ENCODE data around the gene PSORS1C2.
A peak's percentile ranks its signal among the peaks of the same experiment; 100 is the strongest.
"Not testable (repeated sequence)": the region's sequence is repeated elsewhere in the genome, so short reads cannot be mapped to it uniquely, and the experiment has no call there.

PSORS1C2 gene

DNA sequence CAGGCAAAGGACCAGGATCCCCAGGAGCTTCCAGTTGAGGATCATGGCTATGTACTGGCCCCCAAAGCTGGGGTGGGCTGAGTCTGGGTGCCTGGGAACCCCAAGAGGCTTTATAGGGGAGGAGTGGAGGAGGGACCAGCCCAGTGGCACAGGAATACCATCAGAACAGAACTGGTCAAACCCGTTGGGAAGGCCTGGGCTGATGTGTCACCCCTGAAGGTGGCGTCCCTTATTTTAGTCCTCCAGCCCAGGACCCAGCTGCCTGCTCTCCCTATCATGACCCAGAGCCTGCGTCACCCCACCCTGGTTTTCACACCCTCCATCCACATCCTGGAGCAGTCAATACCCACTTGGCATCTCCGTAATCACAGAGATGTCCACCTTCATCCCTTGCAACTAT, at the start of gene PSORS1C2:
Gene PSORS1C2 (minus strand): TSS at position 85 of the 400 bp plus-strand sequence. CDS start 40 bp downstream, at position 45.
- no peak for DNase-seq

DNA sequence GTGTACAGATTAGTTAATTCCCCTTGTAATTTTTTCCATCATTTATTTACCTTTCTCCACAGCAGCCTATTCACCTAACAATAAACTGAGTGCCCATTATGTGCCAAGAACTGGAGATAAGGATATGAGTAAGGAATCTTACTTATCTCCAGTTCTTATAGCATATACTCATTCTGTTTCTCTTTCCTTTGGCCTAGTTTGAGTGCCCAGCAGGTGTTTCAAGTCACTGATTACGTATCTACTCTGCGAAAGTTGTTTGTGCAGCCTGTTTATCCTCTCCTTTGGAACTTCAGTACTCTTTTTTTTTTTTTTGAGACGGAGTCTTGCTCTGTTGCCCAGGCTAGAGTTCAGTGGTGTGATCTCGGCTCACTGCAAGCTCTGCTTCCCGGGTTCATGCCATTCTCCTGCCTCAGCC, 48.9 kb upstream of the PSORS1C2 start:
- no peak for DNase-seq

DNA sequence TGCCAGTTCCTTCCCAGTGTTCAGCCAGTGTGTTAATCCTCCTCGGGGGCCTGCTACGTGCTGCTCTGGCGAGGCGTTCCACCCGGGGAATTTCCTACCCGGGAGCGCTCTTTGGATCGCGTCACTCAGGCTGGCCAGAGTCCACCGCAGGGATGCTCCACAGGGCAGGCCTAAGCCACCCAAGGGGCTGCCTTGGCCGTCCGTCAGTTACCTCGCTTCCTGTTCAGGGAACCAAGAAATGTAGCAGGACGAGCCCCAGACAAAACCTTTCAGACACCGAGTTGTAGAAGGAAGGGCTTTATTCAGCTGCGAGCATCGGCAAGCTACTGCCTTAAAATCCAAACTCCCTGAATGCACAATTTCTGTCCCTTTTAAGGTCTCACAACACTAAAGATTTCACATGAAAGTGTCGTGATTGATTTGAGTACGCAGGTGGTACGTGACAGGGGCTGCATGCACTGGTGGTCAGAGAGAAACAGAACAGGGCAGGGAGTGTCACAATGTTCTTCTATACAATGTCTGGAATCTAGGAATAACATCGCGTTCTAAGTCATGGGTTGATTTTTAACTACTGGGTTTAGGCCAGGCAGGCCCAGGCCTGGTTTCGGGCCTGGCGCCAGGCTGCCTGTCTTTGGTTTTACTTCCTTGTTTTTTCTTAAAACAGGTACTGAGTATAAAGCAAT, 47.3 kb upstream of the PSORS1C2 start:
- DNase-seq = no peak

DNA sequence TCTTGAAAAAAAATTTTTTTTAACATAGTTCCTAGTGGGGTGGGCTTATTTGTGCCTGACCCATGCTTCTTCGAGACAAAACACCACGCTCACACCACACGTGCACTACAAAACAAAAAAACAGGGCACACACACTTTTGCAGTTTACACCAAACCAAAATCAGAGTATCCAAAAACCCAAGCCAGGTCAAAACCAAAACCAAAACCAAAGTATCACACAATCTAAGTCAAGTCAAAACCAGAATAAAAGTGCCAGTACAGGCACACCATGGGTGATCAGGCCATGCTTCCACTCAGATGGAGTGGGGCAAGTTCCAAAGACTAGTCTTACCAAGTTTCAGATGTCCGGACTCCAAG, 46.8 kb upstream of the PSORS1C2 start:
- DNase-seq = not testable (repeated sequence)

- DNase-seq = not testable (repeated sequence)
Observed at GRCh38 chr6:31183859-31184258, 45.0 kb upstream of the PSORS1C2 start.

- not testable (repeated sequence) for DNase-seq
Observed at GRCh38 chr6:31183287-31183686, 44.4 kb upstream of the PSORS1C2 start.

DNA sequence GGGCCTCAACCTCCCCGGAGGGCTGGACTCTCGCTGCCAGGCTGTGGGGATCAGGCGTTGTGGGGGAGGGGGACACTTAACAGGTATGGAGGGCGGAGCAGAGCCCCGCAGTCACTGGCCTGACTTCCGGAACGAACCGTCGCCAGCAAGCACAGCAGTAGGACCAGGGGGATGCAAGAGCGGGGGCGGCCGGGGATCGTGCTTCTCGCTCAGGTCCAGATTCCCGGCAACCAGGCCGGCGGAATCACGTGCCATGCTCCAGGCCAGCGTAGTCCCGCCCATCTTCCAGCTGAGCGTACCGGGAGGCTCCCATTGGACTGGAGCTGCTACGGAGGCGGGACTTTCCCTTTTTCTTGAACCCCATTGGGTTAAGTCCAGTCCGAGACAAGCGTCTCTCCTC, 41.6 kb upstream of the PSORS1C2 start:
- DNase-seq = peak; percentile 28

DNA sequence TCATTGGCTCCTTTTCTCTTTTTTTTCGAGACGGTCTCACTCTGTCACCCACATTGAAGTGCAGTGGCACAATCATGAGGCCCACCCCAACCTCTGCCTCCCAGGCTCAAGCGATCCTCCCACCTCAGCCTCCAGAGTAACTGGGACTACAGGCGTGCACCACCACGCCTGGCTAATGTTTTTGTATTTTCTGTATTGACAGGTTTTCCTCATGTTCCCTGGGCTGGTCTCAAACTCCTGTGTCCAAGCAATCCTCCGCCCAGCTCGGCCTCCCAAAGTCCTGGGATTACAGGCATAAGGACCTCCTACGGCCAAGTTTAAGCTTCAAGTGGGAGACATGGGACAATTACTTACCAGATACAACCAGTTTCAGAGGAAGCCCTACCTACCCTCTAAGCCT, 41.0 kb upstream of the PSORS1C2 start:
- DNase-seq = no peak

DNA sequence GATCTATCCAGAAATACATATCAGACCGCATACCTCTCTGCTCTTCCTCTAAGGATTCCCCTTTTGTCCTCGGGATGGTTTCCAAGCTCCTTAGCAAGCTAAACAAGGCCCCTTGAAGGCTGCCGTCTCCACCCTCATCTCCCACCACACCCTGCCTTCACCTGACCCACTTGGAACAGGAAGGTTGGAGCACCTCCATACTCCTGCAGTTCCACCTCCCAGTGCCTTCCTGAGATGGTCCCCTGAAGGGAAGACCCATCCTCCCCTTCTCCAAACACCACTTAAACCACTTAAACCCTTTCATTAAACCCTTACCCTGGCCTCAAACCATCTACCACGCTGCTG, 40.1 kb upstream of the PSORS1C2 start:
- DNase-seq = no peak

DNA sequence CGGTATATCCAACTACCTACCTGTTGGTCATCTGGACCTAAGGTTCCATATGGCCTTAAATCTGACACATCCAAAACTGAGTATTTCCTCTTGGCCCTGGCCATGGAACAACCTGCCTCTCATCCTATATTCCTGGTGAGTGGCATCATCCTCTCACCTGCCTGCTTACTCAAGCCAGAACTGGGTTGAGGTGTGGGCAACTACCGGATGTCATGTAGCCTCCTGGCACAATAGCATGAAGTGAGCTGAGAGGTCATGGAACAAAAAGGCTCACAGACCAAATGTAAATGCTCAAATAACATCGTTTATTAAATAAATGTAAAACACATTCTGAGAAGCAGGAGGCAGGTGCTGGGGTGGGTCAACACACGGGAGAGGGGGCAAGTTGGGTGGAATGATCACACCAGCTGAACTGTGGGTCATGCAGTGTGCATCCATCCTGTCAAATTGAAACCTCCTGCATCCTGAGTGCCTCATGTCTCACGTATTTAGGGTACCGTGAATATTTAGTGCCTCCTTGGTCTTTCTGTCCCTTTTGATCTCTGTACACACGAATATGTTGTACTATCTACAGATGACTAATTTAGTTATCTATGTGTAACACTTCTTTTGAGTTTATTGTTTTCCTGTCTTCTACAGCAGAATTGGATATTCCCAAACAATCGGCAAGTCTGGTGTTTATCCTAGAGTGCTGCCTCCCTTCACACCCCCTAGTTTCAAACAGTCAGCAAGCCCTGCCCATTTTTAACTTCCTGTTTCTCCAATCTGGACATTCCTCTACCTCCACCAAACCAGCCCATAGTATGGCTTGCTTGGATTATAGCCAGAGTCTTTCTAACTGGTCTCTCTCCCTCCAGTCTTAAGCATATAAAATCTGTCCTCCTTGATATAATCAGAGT, 39.5 kb upstream of the PSORS1C2 start:
- peak; percentile 2 for DNase-seq

GRCh38 chr6:31175971-31176370, 37.1 kb upstream of the PSORS1C2 start:
- DNase-seq = peak; percentile 59

- DNase-seq = no peak
Observed at GRCh38 chr6:31174378-31174777, 35.5 kb upstream of the PSORS1C2 start.

DNA sequence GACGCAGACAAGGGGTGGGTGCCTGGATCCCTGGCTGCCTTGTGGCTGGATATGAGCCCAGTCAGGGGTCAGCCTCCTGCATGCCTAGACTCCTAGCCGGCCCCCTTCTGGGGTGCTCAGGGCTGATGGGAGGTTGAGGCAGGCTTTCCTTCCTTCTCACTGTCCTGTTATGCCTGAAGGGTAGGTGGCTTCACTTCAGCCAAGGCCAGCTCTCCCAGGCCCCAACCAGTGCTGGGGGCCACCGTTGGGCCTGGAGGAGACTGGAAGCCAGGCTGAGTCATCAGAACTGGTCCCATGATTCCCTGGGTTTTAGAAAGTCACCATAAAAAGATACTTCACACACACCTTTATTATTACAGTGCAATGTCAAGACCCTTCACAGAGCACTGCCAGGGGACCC, 34.5 kb upstream of the PSORS1C2 start:
- DNase-seq = no peak

GRCh38 chr6:31172973-31173384, 34.1 kb upstream of the PSORS1C2 start:
- DNase-seq = no peak

- peak; percentile 7 for DNase-seq
Observed at GRCh38 chr6:31171931-31172905, 33.4 kb upstream of the PSORS1C2 start.

DNA sequence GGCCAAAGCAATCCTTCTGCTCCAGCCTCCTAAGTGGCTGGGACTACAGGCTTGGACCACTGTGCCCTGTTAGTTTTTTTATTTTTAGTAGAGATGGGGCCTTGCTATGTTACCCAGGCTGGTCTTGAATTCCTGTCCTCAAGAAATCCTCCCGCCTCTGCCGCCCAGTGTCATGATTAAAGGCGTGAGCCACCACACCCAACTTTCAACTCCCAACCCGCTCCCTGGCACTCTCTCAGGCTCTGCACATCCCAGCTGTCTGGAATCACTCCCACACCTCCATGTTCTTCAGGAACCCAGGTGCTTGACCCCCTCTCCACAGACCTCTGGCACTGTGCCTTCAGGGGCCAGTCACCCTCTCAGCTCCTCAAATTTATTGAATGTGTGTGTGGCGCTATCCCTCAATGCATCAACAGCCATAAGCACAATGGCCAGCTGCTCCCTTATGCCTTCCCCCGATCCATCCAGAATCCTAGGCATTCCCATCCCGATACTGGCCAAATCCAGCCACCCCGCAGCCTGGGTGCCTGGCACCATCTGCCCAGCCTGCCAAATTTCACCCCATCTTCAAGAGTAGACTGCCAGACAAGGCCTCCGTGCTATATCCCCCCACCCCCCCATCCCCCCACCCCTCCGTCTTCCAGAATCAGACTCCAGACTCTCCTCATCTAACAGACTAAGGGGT, 32.3 kb upstream of the PSORS1C2 start:
- DNase-seq = peak; percentile 4

- peak; percentile 3 for DNase-seq
Observed at GRCh38 chr6:31170600-31170881, 31.7 kb upstream of the PSORS1C2 start, which contains the start of gene POU5F1. POU5F1 (minus strand) TSS chr6:31170682; CDS start chr6:31170620, 62 bp downstream.

DNA sequence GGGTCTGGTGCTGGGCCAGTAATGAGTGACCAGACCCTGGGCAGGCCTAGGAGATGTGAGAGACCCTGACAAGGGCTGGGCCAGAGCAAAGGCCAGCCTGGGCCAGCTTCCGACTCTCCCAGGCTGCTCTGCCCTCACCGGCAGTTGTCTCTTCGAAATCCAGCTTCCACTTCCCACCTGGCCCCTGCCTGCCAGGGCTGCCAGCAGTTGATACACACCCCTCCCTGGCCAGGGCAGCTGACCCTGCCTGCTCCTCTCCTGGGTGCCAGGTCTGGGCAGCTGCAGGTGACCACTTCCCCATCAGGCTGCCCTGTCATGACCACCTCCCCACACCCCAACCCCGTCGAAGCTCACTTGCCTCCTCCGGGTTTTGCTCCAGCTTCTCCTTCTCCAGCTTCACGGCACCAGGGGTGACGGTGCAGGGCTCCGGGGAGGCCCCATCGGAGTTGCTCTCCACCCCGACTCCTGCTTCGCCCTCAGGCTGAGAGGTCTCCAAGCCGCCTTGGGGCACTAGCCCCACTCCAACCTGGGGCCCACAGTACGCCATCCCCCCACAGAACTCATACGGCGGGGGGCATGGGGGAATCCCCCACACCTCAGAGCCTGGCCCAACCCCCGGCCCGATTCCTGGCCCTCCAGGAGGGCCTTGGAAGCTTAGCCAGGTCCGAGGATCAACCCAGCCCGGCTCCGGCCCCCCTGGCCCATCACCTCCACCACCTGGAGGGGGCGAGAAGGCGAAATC, 31.2 kb upstream of the PSORS1C2 start:
- DNase-seq = peak; percentile 3

GRCh38 chr6:31169123-31169857, 30.4 kb upstream of the PSORS1C2 start:
- DNase-seq = no peak

DNA sequence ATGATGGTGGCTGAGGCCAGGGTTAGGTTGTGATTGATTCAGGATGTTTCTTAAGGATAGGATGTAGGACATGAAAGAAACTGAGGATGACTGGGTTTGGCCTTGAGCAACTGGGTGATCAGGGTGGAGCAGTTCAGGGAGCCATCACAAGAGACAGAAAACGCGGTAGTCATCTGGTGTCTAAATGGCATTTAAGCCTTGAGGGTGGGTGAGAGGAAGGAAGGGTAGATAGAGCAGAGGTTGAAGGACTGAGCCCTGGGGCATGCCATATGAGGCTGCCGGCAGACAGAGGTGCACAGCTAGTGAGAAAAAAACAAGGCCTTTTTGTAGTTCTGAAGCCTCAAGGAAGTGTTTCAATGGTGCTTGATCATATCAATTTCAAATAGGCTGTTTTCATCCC, 29.7 kb upstream of the PSORS1C2 start:
- DNase-seq = no peak

DNA sequence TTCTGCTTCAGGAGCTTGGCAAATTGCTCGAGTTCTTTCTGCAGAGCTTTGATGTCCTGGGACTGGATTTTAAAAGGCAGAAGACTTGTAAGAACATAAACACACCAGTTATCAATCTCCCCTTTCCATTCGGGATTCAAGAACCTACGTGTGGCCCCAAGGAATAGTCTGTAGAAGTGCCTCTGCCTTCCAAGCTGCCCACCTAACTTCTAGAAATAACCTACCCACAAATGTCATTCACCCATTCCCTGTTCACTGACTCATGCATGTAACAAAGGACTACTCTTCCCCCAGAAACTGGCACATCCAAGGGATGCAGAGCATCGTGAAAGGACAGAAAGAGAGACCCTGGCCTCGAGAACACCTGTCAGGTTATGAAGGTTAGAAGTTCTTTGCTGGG, 27.1 kb upstream of the PSORS1C2 start:
- no peak for DNase-seq
